HL-60 (cell line): Measurements from ENCODE around the gene ATP1B1.
"Not testable (repeated sequence)": the region's sequence is repeated elsewhere in the genome, so short reads cannot be mapped to it uniquely, and the experiment has no call there.

Experiments
- DNase-seq, 2 experiments: peaks; one replicate each; pipeline ENCODE4 v3.0.0-alpha.2; 2010 to 2020; ENCODE audit warnings: low read depth in 1 of 2, low spot score in 1 of 2
- H3K27ac ChIP-seq: fragments of 250-450 bp; sonication (Bioruptor Pico); replicated peaks from 2 replicates; pipeline ENCODE4 v1.5.1; 2020; ENCODE audit warnings: mild to moderate bottlenecking, moderate library complexity
- H3K27me3 ChIP-seq: fragments of 250-450 bp; sonication (Bioruptor Pico); 2 replicates; pipeline ENCODE4 v1.5.1; 2021; ENCODE audit warnings: mild to moderate bottlenecking, moderate library complexity; ENCODE audit not compliant: insufficient read depth, poor library complexity, severe bottlenecking
- H3K4me3 ChIP-seq: replicated peaks from 2 replicates; pipeline ENCODE4 v1.5.1; 2011; ENCODE audit warnings: mild to moderate bottlenecking, control low read depth, low read length; ENCODE audit not compliant: insufficient read depth
- CTCF ChIP-seq: IDR thresholded peaks from one replicate; pipeline ENCODE4 v1.5.1; 2011; ENCODE audit warnings: low read length, control low read depth, inconsistent platforms; ENCODE audit not compliant: insufficient read depth
- GABPA ChIP-seq: IDR thresholded peaks from 2 replicates; pipeline ENCODE4 v1.6.1; 2012; ENCODE audit warnings: low read depth
- POLR2AphosphoS5 ChIP-seq: IDR thresholded peaks from 2 replicates; pipeline ENCODE4 v1.6.1; 2012; ENCODE audit warnings: low read depth
- SPI1 ChIP-seq: IDR thresholded peaks from 2 replicates; pipeline ENCODE4 v1.6.1; 2012; ENCODE audit warnings: low read depth, mild to moderate bottlenecking, borderline replicate concordance
- TF ChIP-seq, protein P1 (sequence below): IDR thresholded peaks from 2 replicates; pipeline ENCODE4 v1.6.1; 2012; ENCODE audit warnings: low read depth; ENCODE audit not compliant: insufficient replicate concordance

The ATP1B1 gene

GRCh38 chr1:169121146-169121923 is 14.8 kb downstream of the ATP1B1 start:
- Histone ChIP-seq H3K27me3 (no peaks in the 10 kb centered on the region), H3K4me3 (no peak overlapping the region), H3K27ac (no peak overlapping the region)
- TF ChIP-seq GABPA (no peak), POLR2AphosphoS5 (no peak), SPI1 (no peak), CTCF (no peak)
- TF ChIP-seq, protein P1, sequence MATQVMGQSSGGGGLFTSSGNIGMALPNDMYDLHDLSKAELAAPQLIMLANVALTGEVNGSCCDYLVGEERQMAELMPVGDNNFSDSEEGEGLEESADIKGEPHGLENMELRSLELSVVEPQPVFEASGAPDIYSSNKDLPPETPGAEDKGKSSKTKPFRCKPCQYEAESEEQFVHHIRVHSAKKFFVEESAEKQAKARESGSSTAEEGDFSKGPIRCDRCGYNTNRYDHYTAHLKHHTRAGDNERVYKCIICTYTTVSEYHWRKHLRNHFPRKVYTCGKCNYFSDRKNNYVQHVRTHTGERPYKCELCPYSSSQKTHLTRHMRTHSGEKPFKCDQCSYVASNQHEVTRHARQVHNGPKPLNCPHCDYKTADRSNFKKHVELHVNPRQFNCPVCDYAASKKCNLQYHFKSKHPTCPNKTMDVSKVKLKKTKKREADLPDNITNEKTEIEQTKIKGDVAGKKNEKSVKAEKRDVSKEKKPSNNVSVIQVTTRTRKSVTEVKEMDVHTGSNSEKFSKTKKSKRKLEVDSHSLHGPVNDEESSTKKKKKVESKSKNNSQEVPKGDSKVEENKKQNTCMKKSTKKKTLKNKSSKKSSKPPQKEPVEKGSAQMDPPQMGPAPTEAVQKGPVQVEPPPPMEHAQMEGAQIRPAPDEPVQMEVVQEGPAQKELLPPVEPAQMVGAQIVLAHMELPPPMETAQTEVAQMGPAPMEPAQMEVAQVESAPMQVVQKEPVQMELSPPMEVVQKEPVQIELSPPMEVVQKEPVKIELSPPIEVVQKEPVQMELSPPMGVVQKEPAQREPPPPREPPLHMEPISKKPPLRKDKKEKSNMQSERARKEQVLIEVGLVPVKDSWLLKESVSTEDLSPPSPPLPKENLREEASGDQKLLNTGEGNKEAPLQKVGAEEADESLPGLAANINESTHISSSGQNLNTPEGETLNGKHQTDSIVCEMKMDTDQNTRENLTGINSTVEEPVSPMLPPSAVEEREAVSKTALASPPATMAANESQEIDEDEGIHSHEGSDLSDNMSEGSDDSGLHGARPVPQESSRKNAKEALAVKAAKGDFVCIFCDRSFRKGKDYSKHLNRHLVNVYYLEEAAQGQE = no peak
- no peak for DNase-seq

- TF ChIP-seq CTCF = no peak
- TF ChIP-seq POLR2AphosphoS5 = no peak
- no peak for TF ChIP-seq SPI1
- no peak for TF ChIP-seq GABPA
- DNase-seq = no peak
- no peak overlapping the region for H3K27ac ChIP-seq
- H3K4me3 ChIP-seq = no peak overlapping the region
- no peaks in the 10 kb centered on the region for H3K27me3 ChIP-seq
These were observed 16.5 kb downstream of the ATP1B1 start for GRCh38 chr1:169122976-169123375.

GRCh38 chr1:169124459-169124858 is 18.0 kb downstream of the ATP1B1 start:
- H3K27me3 ChIP-seq = no peaks in the 10 kb centered on the region
- no peak overlapping the region for H3K27ac ChIP-seq
- no peak for DNase-seq
- TF ChIP-seq POLR2AphosphoS5 (no peak), CTCF (no peak), GABPA (no peak), SPI1 (no peak)
- TF ChIP-seq, protein P1 = no peak
- no peak overlapping the region for H3K4me3 ChIP-seq

DNA sequence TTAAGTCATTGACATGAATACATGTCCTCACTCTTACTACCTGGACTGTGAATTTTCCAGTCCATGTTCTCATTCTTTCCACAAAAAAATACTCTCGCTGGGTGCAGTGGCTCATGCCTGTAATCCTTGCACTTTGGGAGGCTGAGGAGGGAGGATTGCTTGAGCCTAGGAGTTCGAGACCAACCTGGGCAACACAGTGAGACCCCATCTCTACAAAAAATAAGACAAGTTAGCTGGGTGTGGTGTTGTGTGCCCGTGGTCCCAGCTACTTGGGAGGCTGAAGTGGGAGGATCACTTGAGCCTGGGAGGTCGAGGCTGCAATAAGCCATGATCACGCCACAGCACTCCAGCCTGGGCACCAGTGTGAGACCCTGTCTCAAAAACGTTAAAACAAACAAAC is 19.1 kb downstream of the ATP1B1 start:
- DNase-seq, H3K4me3 ChIP-seq, H3K27me3 ChIP-seq, H3K27ac ChIP-seq: not testable (repeated sequence)
